Measurements from ENCODE around the gene PDZK1.
A peak's percentile ranks its signal among the peaks of the same experiment; 100 is the strongest.
"Not testable (repeated sequence)": the region's sequence is repeated elsewhere in the genome, so short reads cannot be mapped to it uniquely, and the experiment has no call there.

The PDZK1 gene

GRCh38 chr1:145707183-145707867 lies at the start of gene PDZK1:
Gene PDZK1 (minus strand): TSS chr1:145707368. CDS start chr1:145688021, 19,347 bp downstream.
- no peak for DNase-seq

DNA sequence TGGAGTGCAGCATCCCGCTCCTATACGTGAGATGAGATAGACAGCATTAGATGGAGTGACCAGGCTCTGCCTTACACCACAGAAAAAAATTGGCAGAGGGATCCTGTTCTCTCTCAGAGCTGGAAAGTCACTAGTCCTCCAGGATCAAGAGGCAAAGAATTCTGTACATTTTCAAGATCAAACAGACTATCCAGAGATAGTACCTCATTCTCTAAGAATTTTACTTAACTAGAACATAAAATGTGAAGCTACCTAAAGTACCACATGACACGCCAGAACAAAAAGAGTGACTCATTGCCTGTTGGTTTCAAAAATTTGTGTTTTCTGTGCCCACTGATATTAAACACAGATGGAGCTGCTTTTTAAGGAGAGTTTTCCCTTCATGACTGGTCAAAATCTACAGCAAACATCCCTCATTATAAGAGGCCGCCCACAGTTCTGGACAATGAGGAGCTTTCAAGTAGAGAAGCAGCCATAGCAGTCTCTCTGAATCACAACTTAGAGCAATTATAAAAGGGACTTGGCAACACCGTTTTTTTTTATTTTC lies 44.4 kb upstream of the PDZK1 start:
- no peak for DNase-seq

DNA sequence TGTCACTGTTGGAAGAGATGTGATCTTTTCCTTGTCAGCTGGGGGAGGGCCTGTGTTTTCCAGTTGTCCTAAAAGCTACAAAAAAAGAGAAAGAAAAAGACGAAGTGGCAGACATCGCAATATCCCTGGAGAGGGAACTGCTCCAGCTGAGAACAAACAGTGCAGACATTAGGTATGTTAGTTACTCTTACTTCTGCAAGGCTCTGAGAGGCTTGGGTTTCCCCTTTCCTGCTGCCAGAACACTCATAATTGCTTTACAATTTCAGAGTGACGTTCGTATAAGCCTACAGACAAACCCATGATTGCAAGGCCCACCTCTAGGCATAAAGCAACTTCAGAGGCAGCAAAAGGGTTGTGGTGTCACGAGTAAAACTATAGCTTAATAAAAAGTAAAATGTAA lies 43.3 kb upstream of the PDZK1 start:
- DNase-seq = no peak

- DNase-seq = no peak
Measured at GRCh38 chr1:145747398-145748247, 40.5 kb upstream of the PDZK1 start.

DNA sequence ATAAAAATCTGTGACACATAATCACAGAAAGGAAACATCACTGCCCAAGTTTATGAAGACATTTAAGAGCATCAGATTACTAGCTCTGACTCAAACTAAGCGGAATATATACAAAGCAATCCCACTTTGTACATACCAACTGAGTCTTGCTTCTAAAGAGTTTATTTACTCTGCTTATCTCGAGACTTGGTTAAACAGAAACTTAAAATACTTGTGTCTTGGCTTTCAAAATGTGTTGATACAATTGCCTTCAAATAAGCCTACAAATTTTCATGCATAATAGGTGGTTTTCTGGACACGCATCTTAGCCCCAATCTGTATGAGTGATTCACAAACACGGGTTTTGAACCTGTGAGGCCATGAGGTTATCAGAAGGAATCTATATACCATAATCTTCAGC lies 33.1 kb upstream of the PDZK1 start:
- DNase-seq = no peak

DNA sequence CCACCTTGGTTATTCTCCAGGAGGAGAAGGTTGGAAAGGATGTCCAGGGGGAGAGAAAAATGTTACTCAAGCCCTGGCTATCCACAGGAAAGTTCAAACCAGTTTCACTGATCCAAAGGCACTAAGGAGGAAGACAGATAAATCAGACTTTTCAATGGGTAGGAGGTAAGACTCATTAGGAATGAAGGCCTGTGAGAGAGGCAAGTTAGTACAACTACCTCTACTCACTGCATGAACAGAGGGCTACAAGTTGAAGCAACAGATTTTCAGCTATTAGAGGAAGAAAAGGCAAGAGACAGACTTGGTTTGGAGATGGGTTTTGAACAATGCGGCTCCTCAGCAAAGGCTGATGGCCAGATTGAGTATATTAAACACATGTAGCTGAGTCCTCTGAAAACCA lies 29.0 kb upstream of the PDZK1 start:
- no peak for DNase-seq

- no peak for DNase-seq
Measured at GRCh38 chr1:145730900-145731299, 23.7 kb upstream of the PDZK1 start.

- DNase-seq = no peak
Measured at GRCh38 chr1:145730467-145730866, 23.3 kb upstream of the PDZK1 start.

DNA sequence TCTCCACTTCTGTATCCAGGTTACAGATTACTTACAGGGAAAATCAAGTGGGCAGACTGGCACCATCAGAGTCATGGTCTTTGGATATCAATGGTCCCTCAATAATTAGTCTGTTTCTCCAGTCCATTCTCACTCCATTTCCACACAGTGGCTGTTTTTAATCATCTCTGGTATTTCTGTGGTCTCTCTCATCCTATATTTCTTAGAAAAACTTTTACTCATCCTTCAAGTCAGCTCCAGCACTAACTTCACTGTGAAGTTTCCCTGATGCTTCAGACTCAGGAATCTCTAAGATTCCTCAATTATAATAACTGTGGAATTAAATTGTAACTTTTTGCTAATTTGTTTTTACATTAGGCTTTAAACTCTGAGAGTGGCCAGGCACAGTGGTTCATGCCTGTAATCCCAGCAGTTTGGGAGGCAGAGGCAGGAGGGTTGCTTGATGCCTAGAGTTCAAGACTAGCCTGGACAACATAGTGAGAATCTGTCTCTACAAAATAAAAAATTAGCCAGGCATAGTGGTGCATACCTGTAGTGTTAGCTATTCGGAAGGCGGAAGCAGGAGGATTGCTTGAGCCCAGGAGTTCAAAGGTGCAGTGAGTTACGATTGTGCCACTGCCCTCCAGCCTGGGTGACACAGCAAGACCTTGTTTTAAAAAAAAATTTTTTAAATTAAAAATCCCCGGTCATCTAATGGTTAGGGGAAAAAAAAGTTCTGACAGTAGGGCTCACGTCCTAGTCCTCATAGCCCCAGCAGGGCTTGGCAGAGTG lies 22.7 kb upstream of the PDZK1 start:
- no peak for DNase-seq

GRCh38 chr1:145729196-145729595 lies 22.0 kb upstream of the PDZK1 start:
- no peak for DNase-seq

DNA sequence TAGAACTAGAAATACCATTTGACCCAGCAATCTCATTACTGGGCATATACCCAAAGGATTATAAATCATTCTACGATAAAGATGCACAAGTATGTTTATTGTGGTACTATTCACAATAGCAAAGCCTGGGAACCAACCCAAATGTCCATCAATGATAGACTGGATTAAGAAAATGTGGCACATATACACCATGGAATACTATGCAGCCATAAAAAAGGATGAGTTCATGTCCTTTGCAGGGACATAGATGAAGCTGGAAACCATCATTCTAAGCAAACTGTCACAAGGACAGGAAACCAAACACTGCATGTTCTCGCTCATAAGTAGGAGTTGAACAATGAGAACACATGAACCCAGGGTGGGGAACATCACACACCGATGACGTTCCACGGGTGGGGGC lies 19.0 kb upstream of the PDZK1 start:
- DNase-seq = not testable (repeated sequence)

- peak; percentile 85 to 86 for DNase-seq
Measured at GRCh38 chr1:145720878-145721671, 13.9 kb upstream of the PDZK1 start.

- peak in 1 of 2 experiments; percentile 20 for DNase-seq
Measured at GRCh38 chr1:145720556-145720877, 13.3 kb upstream of the PDZK1 start.

- peak; percentile 27 to 35 for DNase-seq
Measured at GRCh38 chr1:145719230-145720079, 12.3 kb upstream of the PDZK1 start, which contains the start of gene CD160. Gene CD160 (plus strand): TSS chr1:145719499. CDS start chr1:145728328, 8,829 bp downstream.

DNA sequence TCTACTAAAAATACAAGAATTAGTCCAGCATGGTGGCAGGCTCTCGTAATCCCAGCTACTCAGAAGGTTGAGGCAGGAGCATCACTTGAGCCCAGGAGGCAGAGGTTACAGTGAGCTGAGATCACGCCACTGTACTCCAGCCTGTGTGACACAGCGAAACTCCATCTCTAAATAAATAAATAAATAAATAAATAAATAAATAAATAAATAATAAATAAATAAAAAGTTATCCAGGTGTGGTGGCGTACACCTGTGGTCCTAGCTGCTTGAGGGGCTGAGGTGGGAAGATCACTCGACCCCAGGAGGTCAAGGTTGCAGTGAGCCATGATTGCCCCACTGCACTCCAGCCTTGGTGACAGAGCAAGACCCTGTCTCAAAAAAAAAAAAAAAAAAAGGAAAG lies 11.3 kb upstream of the PDZK1 start:
- DNase-seq = not testable (repeated sequence)

GRCh38 chr1:145717833-145718232 lies 10.7 kb upstream of the PDZK1 start:
- DNase-seq = no peak

DNA sequence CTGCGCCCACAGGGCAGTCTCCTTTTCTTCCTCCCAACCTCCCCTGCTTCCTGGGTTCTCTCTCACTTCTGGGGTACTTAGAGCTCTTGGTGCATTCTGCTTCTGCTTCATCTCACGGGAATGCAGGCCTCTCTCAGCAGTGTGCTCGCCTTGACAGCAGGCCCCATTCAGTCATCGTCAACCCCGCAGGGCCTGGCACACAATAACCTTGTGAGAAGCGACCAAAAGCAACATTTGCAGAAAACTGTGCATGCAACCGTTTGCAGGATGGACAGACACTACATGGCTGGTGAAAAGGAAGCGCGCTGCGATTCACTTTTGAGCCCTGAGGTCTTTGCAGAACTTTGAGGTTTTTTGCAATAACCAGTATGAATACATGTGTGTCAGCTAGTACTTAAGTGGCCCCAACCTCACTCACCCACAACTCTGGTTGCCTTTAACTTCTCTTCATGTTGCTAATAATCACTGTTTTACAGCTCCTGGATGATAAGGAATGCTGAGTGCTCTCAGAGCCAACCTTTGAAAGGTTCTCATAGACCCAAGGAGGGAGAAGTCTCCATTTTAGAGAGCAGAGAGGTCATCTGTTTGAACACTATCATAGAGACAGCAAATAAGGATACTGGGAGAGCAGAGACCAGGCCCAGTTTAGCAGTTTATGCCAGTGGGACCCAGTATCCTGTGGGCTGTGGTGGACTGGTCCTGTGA lies 9.6 kb upstream of the PDZK1 start:
- DNase-seq = no peak

DNA sequence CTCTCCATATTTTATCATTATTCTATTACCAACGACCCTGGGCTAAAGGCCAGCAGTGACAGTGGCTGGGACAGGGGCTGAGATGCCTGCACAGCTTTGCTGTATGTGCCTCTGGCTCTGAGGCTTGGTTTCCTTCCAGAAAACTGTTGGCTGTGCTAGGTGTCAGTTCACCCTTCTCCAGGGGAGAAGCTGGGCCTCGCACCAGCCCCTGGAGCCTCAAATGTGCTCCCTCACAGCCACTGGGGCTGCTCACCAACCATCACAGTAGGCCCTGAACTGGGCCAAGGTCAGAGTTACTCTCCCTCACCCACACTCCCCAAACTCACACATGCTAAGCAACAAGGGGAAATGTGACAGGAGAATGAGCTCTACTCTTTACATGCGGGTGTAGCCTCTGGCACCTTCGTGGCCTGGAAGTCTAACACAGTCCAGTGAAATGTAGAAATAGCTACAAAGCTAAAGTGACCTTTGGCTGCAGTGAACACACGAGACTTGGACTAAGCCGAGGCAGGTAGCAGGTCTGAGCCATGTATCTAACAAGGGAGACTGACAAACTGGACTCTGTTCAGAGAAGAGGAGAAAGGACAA lies 7.5 kb upstream of the PDZK1 start:
- no peak for DNase-seq

- DNase-seq = no peak
Measured at GRCh38 chr1:145711213-145711651, 4.1 kb upstream of the PDZK1 start.

Measured in activated T-cell treated with anti-CD3 and anti-CD28 coated beads, Interleukin-2, amount 50 U/mL, for 48 hours (primary cell).